SU-DHL-6 (cell line): Measurements from ENCODE around the gene DLG2.

ENCODE experiments used
- H2AFZ ChIP-seq: fragments of 200-600 bp; sonication (generic); 2 replicates; pipeline ENCODE4 v1.6.1; 2014; ENCODE audit warnings: low read depth, mild to moderate bottlenecking, moderate library complexity, mixed read lengths, antibody characterized with exemption, low read length; ENCODE audit not compliant: severe bottlenecking
- H3F3A ChIP-seq: fragments of 200-600 bp; shearing (Covaris generic); 2 replicates; pipeline ENCODE4 v1.6.0; 2016; ENCODE audit warnings: antibody characterized with exemption, mild to moderate bottlenecking; ENCODE audit not compliant: insufficient read depth
- H3K27ac ChIP-seq: fragments of 200-600 bp; sonication (generic); 2 replicates; pipeline ENCODE4 v1.5.1; 2016; ENCODE audit warnings: low read depth, mild to moderate bottlenecking, low read length, moderate library complexity, mixed read lengths
- H3K27me3 ChIP-seq: fragments of 200-600 bp; sonication (generic), shearing (Covaris generic); 2 replicates; pipeline ENCODE4 v1.6.0; 2014; ENCODE audit warnings: mild to moderate bottlenecking, low read length
- H3K36me3 ChIP-seq: fragments of 200-600 bp; sonication (generic); 2 replicates; pipeline ENCODE4 v1.6.1; 2014; ENCODE audit warnings: mild to moderate bottlenecking, low read length, mixed read lengths
- H3K4me2 ChIP-seq: fragments of 300-600, 200-600 bp; shearing (Covaris generic), sonication (generic); 2 replicates; pipeline ENCODE4 v1.6.0; 2014; ENCODE audit warnings: low read length, low read depth, mild to moderate bottlenecking; ENCODE audit not compliant: poor library complexity, severe bottlenecking
- H3K4me3 ChIP-seq: fragments of 200-600 bp; sonication (generic); 2 replicates; pipeline ENCODE4 v1.5.1; 2014; ENCODE audit warnings: antibody characterized with exemption, low read length, mild to moderate bottlenecking, mixed read lengths; ENCODE audit not compliant: insufficient read depth, poor library complexity, severe bottlenecking
- H3K79me2 ChIP-seq: fragments of 200-600 bp; sonication (generic); 2 replicates; pipeline ENCODE4 v1.6.1; 2014; ENCODE audit warnings: mild to moderate bottlenecking, low read length, moderate library complexity; ENCODE audit not compliant: insufficient read depth
- H3K9ac ChIP-seq: fragments of 200-600 bp; sonication (generic); 2 replicates; pipeline ENCODE4 v1.7.0; 2014; ENCODE audit warnings: mild to moderate bottlenecking, low read length
- H3K9me2 ChIP-seq: fragments of 200-600 bp; sonication (generic); replicated peaks from 2 replicates; pipeline ENCODE4 v1.6.1; 2014; ENCODE audit warnings: low read length; ENCODE audit not compliant: insufficient read depth
- H3K9me3 ChIP-seq: fragments of 200-600 bp; sonication (generic); 2 replicates; pipeline ENCODE4 v1.6.1; 2014; ENCODE audit warnings: low read length, mixed read lengths; ENCODE audit not compliant: insufficient read depth
- H4K20me1 ChIP-seq: fragments of 200-600 bp; sonication (generic); 2 replicates; pipeline ENCODE4 v1.6.1; 2014; ENCODE audit warnings: low read depth, mild to moderate bottlenecking, antibody characterized with exemption, low read length, moderate library complexity, mixed read lengths
- CTCF ChIP-seq: fragments of 200-600 bp; sonication (generic); IDR thresholded peaks from one replicate; pipeline ENCODE4 v1.5.1; 2017; ENCODE audit warnings: antibody characterized with exemption, mild to moderate bottlenecking, low read length, moderate library complexity; ENCODE audit not compliant: insufficient read depth, poor library complexity, severe bottlenecking
- EZH2phosphoT487 ChIP-seq: fragments of 200-600 bp; sonication (generic), shearing (Covaris generic); conservative IDR thresholded peaks from 2 replicates; pipeline ENCODE4 v1.6.1; 2018; ENCODE audit warnings: mild to moderate bottlenecking, antibody characterized with exemption, low read length, moderate library complexity, mixed read lengths

Gene DLG2

DNA sequence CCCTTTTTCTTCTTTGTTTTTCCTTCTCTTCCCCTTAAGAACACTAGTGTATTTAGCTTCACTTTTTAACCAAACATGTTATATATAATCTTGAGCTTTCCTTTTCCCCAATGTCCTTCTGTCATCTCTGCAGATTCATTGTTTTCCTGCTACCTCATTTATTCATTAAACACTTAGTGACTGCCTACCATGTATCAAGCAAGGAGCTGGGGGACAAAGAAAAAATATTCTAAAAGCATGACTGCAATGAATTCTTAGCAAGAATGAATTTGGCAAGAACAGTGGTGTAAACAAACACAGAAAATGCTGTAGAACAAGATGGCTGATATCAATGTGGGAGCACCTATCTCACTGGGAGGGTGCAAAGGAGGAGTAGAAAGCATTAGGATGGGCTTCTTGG is 2094.0 kb downstream of the DLG2 start:
- no peak overlapping the region for H3K4me2 ChIP-seq
- no peaks in the 10 kb centered on the region for H3F3A ChIP-seq
- H3K9me3 ChIP-seq, result no peaks in the 10 kb centered on the region
- TF ChIP-seq CTCF, result no peak
- no peaks in the 10 kb centered on the region for H4K20me1 ChIP-seq
- H3K27ac ChIP-seq, result no peak overlapping the region
- no peaks in the 10 kb centered on the region for H3K36me3 ChIP-seq
- H3K27me3 ChIP-seq, result no peaks in the 10 kb centered on the region
- H3K79me2 ChIP-seq, result no peaks in the 10 kb centered on the region
- no peak overlapping the region for H3K4me3 ChIP-seq
- H3K9me2 ChIP-seq, result no peaks in the 10 kb centered on the region
- no peak overlapping the region for H2AFZ ChIP-seq
- H3K9ac ChIP-seq, result no peak overlapping the region

DNA sequence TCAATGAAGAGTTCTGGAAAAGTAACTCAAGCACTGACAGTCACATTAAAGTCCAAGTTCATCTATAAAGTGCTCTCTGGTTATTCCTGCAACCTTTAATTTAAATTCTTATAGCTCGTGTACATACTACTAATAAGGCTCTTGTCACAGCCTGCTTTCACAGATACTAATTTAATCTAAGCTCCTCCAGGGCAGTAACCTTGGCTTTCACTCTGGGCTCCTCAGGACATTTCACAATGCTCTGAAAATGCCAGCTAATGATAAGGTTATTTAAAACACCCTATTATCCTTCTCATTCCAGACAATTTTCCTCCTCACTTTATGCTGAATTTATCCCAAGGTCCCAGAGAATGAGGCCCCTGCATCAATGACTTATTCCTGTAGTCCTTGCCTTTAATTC is 2098.3 kb downstream of the DLG2 start:
- no peak overlapping the region for H3K27ac ChIP-seq
- H3K9me2 ChIP-seq, result no peaks in the 10 kb centered on the region
- no peaks in the 10 kb centered on the region for H3K36me3 ChIP-seq
- H2AFZ ChIP-seq, result no peak overlapping the region
- no peak overlapping the region for H3K4me3 ChIP-seq
- no peaks in the 10 kb centered on the region for H3K9me3 ChIP-seq
- H4K20me1 ChIP-seq, result no peaks in the 10 kb centered on the region
- H3K4me2 ChIP-seq, result no peak overlapping the region
- no peak for TF ChIP-seq EZH2phosphoT487
- TF ChIP-seq CTCF, result no peak
- H3K9ac ChIP-seq, result no peak overlapping the region
- H3K27me3 ChIP-seq, result no peaks in the 10 kb centered on the region
- H3F3A ChIP-seq, result no peaks in the 10 kb centered on the region
- no peaks in the 10 kb centered on the region for H3K79me2 ChIP-seq

- Histone ChIP-seq H4K20me1 (no peaks in the 10 kb centered on the region), H3F3A (no peaks in the 10 kb centered on the region), H3K4me2 (no peak overlapping the region), H3K9me3 (no peaks in the 10 kb centered on the region), H3K36me3 (no peaks in the 10 kb centered on the region), H3K9me2 (no peaks in the 10 kb centered on the region), H2AFZ (no peak overlapping the region), H3K27me3 (no peaks in the 10 kb centered on the region), H3K79me2 (no peaks in the 10 kb centered on the region), H3K4me3 (no peak overlapping the region), H3K9ac (no peak overlapping the region), H3K27ac (no peak overlapping the region)
- no peak for TF ChIP-seq CTCF
Measured at GRCh38 chr11:83528225-83528624, 2098.9 kb downstream of the DLG2 start.

GRCh38 chr11:83523676-83524075 is 2103.5 kb downstream of the DLG2 start:
- Histone ChIP-seq H3K9me2 (no peaks in the 10 kb centered on the region), H3F3A (no peaks in the 10 kb centered on the region), H3K9ac (no peak overlapping the region), H3K9me3 (no peaks in the 10 kb centered on the region), H3K4me3 (no peak overlapping the region), H3K79me2 (no peaks in the 10 kb centered on the region), H3K4me2 (no peak overlapping the region), H3K36me3 (no peaks in the 10 kb centered on the region), H3K27ac (no peak overlapping the region), H4K20me1 (no peaks in the 10 kb centered on the region), H2AFZ (no peak overlapping the region), H3K27me3 (no peaks in the 10 kb centered on the region)
- TF ChIP-seq EZH2phosphoT487 (no peak), CTCF (no peak)
